Measurements from ENCODE around the gene HNF1A. TPM values are rescaled to one million over a fixed set of nuclear protein-coding genes. Genes with fewer than 3 reads are reported as not detected.
A peak's percentile ranks its signal among the peaks of the same experiment; 100 is the strongest.
"Not testable (repeated sequence)": the region's sequence is repeated elsewhere in the genome, so short reads cannot be mapped to it uniquely, and the experiment has no call there.

Gene HNF1A, protein sequence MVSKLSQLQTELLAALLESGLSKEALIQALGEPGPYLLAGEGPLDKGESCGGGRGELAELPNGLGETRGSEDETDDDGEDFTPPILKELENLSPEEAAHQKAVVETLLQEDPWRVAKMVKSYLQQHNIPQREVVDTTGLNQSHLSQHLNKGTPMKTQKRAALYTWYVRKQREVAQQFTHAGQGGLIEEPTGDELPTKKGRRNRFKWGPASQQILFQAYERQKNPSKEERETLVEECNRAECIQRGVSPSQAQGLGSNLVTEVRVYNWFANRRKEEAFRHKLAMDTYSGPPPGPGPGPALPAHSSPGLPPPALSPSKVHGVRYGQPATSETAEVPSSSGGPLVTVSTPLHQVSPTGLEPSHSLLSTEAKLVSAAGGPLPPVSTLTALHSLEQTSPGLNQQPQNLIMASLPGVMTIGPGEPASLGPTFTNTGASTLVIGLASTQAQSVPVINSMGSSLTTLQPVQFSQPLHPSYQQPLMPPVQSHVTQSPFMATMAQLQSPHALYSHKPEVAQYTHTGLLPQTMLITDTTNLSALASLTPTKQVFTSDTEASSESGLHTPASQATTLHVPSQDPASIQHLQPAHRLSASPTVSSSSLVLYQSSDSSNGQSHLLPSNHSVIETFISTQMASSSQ
- polyA plus RNA-seq (2012; ENCODE audit: insufficient read depth, insufficient read length): not detected

DNA sequence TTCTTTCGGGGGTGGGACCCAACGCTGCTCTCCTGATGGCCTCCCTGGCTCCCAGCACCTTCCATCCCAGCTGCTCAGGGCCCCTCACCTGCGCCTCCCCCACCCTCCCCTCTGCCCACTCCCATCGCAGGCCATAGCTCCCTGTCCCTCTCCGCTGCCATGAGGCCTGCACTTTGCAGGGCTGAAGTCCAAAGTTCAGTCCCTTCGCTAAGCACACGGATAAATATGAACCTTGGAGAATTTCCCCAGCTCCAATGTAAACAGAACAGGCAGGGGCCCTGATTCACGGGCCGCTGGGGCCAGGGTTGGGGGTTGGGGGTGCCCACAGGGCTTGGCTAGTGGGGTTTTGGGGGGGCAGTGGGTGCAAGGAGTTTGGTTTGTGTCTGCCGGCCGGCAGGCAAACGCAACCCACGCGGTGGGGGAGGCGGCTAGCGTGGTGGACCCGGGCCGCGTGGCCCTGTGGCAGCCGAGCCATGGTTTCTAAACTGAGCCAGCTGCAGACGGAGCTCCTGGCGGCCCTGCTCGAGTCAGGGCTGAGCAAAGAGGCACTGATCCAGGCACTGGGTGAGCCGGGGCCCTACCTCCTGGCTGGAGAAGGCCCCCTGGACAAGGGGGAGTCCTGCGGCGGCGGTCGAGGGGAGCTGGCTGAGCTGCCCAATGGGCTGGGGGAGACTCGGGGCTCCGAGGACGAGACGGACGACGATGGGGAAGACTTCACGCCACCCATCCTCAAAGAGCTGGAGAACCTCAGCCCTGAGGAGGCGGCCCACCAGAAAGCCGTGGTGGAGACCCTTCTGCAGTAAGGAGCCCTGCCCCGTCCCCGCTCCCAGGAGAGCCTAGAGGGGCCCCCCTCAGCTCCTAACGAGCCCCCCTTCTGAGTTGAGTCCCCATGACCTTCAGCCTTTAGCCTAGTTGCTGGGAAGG is at the start of gene HNF1A:
HNF1A (plus strand) TSS at position 248 of the 924 bp plus-strand sequence; CDS start at position 474, 226 bp downstream.
- no peak for DNase-seq (ENCODE audit: low read depth, low spot score)
- H3K4me3 ChIP-seq (ENCODE audit: low read length): no peak within 1 kb of the TSS

DNA sequence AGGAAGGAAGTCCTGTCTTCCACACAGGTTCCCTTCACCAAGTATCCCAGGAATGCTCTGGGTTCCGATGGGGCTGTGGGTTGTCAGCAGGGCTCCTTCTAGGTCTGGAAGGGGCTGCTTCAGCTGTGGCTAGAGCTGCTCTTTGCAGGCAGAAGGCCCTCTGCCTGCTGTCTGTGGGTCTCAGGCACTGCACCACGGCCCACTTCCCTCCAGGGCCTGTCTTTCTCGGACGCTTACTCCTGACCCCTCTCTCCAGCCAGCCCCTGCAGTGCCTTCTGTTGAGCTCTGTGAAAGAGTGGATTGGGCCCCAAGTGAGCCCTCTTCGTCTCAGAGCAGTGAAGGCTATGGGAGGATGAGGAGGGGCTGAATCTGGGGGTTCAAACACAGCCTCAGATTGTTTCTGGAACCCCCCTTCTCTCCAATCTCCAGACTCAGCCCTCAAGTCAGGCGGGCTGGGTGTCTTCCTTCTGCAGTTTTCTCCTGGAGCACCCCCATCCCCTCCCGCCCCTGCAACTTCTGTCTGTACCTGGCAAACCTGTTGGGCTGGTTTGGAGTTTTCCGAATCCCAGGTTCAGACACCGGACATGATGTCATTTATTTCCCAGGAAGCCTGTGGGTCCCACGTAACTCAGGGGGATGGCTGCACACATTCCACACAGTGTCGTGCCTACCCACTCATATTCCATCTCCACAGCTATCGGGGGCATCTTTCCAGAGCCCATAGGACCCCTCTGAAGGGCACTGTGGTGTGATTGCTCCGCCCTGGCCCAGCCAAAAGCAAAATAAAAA is 49.3 kb upstream of the HNF1A start:
- no peak for DNase-seq (ENCODE audit: low read depth, low spot score)
- H3K4me3 ChIP-seq (ENCODE audit: low read length): no peak overlapping the region

GRCh38 chr12:120930032-120930431 is 48.3 kb upstream of the HNF1A start:
- no peak overlapping the region for H3K4me3 ChIP-seq (ENCODE audit: low read length)
- DNase-seq (ENCODE audit: low read depth, low spot score): no peak

DNA sequence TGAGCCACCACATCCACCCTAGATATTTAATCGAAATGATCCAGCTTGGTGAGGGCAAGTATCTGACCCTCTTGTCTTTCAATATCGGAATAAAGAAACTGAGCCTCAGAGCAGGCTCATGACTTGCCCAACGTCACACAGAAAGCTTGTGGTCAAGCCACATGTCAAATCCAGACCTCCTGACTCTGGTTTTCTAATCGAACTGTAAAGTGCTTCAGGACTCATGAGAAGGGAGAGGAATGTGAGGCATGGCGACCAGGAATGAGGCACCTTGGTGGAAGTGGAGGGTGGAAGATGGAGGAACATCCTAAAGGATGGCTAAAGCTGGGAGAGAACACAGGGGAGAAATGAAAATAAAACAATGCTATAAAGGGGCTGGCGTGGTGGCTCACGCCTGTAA is 46.3 kb upstream of the HNF1A start:
- DNase-seq (ENCODE audit: low read depth, low spot score): no peak
- no peak overlapping the region for H3K4me3 ChIP-seq (ENCODE audit: low read length)

GRCh38 chr12:120932956-120933526 is 45.3 kb upstream of the HNF1A start:
- no peak overlapping the region for H3K4me3 ChIP-seq (ENCODE audit: low read length)
- DNase-seq (ENCODE audit: low read depth, low spot score): no peak

- H3K4me3 ChIP-seq (ENCODE audit: low read length): no peak overlapping the region
- DNase-seq (ENCODE audit: low read depth, low spot score): no peak
Measured at GRCh38 chr12:120933786-120934185, 44.6 kb upstream of the HNF1A start.

- DNase-seq (ENCODE audit: low read depth, low spot score): no peak
Measured at GRCh38 chr12:120936197-120936596, 42.1 kb upstream of the HNF1A start.

DNA sequence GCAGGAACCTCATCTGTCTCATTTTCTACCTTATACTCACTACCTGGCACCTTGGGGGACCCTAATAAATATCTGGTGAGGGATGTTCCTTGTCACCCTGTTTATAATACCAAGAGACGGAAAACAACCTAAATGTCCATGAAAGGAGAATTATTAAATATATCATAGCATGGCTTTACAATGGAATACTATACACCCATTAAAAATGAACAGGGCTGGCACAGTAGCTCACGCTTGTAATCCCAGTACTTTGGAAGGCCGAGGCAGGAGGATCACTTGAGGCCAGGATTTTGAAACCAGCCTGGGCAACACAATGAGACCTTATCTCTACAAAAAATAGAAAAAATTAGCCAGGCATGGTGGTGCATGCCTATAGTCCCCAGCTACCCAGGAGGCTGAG is 39.8 kb upstream of the HNF1A start:
- DNase-seq (ENCODE audit: low read depth, low spot score): no peak
- no peak overlapping the region for H3K4me3 ChIP-seq (ENCODE audit: low read length)

More at GRCh38 chr12:120936197-120936596, 42.1 kb upstream of the HNF1A start:
- no peak overlapping the region for H3K4me3 ChIP-seq (ENCODE audit: low read length)

DNA sequence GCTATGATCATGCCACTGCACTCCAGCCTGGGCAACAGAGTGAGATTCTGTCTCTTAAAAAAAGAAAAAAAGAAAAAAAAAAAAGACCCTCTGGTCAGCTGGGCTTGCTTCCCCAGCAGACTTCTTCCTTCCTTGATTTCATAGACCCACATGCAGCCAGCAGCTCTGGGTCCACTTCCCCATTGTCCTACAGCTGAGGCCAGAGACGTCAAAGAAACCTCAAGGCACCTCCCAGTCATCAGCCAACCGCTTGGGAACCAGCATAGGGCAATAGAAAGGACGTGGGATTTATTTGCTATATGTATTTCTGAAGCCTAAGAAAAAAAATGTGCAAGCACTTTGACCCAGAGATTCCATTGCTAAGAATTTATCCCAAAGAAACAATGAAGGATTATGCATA is 38.8 kb upstream of the HNF1A start:
- no peak overlapping the region for H3K4me3 ChIP-seq (ENCODE audit: low read length)

DNA sequence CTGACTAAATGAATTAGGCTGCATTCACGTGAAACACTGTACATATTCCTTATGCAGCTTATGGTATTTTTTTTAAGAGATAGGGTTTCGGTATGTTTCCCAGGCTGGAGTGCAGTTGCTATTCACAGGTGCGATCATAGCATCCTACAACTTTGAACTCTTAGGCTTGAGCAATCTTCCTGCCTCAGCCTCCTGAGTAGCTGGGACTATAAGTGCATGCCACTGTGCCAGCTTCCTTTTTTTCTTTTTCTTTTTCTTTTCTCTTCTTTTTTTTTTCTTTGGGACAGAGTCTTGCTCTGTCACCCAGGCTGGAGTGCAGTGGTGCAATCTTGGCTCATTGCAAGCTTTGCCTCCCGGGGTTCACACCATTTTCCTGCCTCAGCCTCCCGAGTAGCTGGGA is 38.3 kb upstream of the HNF1A start:
- no peak overlapping the region for H3K4me3 ChIP-seq (ENCODE audit: low read length)
- no peak for DNase-seq (ENCODE audit: low read depth, low spot score)

More for the DNA sequence above, 38.8 kb upstream of the HNF1A start:
- no peak for DNase-seq (ENCODE audit: low read depth, low spot score)

- no peak for DNase-seq (ENCODE audit: low read depth, low spot score)
- no peak overlapping the region for H3K4me3 ChIP-seq (ENCODE audit: low read length)
Measured at GRCh38 chr12:120940799-120941198, 37.5 kb upstream of the HNF1A start.

GRCh38 chr12:120941412-120941811 is 36.9 kb upstream of the HNF1A start:
- DNase-seq (ENCODE audit: low read depth, low spot score): no peak
- H3K4me3 ChIP-seq (ENCODE audit: low read length): no peak overlapping the region

- DNase-seq (ENCODE audit: low read depth, low spot score): no peak
- H3K4me3 ChIP-seq (ENCODE audit: low read length): no peak overlapping the region
Measured at GRCh38 chr12:120941846-120942405, 36.4 kb upstream of the HNF1A start.

DNA sequence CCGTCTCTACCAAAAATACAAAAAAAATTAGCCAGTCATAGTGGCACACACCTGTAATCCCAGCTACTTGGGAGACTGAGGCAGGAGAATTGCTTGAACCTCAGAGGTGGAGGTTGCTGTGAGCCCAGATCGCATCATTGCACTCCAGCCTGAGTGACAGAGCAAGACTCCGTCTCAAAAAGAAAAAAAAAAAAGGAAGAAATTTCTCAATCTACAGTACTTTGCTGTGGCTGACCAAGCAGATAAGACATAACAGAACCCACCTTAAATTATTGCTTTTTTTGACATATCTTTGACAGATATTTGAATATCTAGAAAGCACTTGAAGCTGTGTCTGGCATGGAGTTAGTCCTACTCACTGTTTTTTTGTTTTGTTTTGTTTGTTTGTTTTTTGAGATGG is 34.9 kb upstream of the HNF1A start:
- H3K4me3 ChIP-seq (ENCODE audit: low read length): no peak overlapping the region
- no peak for DNase-seq (ENCODE audit: low read depth, low spot score)

DNA sequence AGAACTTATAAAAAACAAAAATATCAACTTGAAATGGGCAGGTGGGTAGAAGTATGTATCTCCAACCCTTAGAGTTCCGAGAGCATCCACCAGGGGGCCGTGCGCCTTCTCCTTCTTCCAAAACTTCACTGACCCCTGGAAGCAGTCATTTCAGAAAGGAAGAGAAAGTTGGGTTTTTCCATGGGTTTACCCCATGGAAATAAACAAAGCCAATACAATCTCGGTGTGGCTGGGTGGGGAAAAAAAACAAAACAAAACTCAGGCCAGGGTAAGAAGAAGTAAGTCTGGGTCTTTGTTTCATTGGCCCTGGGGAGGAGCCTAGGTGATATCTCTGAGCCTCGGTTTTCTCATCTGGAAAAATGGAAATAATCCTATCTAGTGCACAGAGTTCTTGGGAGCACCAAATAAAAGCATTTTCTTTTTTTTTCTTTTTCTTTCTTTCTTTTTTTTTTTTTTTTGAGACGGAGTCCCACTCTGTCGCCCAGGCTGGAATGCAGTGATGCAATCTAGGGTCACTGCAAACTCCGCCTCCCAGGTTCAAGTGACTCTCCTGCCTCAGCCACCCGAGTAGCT is 33.6 kb upstream of the HNF1A start:
- DNase-seq (ENCODE audit: low read depth, low spot score): peak; percentile 60
- no peak overlapping the region for H3K4me3 ChIP-seq (ENCODE audit: low read length)

GRCh38 chr12:120945516-120945915 is 32.8 kb upstream of the HNF1A start:
- DNase-seq (ENCODE audit: low read depth, low spot score); H3K4me3 ChIP-seq (ENCODE audit: low read length): not testable (repeated sequence)

GRCh38 chr12:120950260-120950799 is 28.0 kb upstream of the HNF1A start:
- H3K4me3 ChIP-seq (ENCODE audit: low read length); DNase-seq (ENCODE audit: low read depth, low spot score): not testable (repeated sequence)

- H3K4me3 ChIP-seq (ENCODE audit: low read length): no peak overlapping the region
- DNase-seq (ENCODE audit: low read depth, low spot score): no peak
Measured at GRCh38 chr12:120950807-120951206, 27.5 kb upstream of the HNF1A start.
